Measurements from ENCODE around the gene PRF1.

The PRF1 gene

GRCh38 chr10:70558871-70559810 lies 43.4 kb downstream of the PRF1 start:
- no peak for FAIRE-seq

- FAIRE-seq: no peak
Observed at GRCh38 chr10:70558295-70558694, 44.2 kb downstream of the PRF1 start.

- no peak for FAIRE-seq
Observed at GRCh38 chr10:70557876-70558275, 44.7 kb downstream of the PRF1 start.

- FAIRE-seq: no peak
Observed at GRCh38 chr10:70557086-70557845, 45.3 kb downstream of the PRF1 start.

- no peak for FAIRE-seq
Observed at GRCh38 chr10:70555371-70555770, 47.2 kb downstream of the PRF1 start.

- FAIRE-seq: no peak
Observed at GRCh38 chr10:70552586-70552985, 50.0 kb downstream of the PRF1 start.

DNA sequence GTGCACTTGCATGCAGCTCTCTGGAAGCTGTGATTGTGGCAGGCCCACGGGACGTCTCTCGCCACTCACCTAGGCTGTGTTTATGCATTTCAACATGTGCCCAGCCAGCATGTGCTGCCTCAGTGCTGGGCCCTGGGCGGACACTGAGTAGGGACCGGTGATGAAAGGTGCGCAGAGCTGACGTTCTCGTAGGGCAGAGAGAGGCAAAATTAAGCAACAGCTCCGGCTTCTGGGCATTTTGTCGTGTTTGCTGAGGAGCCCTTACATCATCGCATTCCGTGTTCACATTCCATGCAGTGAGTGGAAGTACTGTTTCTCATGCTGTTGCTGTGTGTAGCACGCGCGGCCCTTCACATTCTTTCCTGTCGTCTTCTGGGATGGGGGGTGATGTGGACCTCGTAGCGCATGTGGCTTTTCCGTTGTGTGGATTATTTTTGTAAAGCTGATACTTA lies 50.5 kb downstream of the PRF1 start:
- FAIRE-seq: no peak

- no peak for FAIRE-seq
Observed at GRCh38 chr10:70551466-70551865, 51.1 kb downstream of the PRF1 start.

GRCh38 chr10:70550459-70550858 lies 52.1 kb downstream of the PRF1 start:
- no peak for FAIRE-seq

GRCh38 chr10:70549962-70550458 lies 52.5 kb downstream of the PRF1 start:
- FAIRE-seq: no peak

- FAIRE-seq: no peak
Observed at GRCh38 chr10:70549351-70549961, 53.1 kb downstream of the PRF1 start.
